SKM-1 (cell line): ENCODE measurements around the gene BSND.

Source experiments
- DNase-seq: peaks from one replicate; lab custom pipeline; 2025; ENCODE audit not compliant: unreplicated experiment; lab: John Stamatoyannopoulos, UW

BSND gene

DNA sequence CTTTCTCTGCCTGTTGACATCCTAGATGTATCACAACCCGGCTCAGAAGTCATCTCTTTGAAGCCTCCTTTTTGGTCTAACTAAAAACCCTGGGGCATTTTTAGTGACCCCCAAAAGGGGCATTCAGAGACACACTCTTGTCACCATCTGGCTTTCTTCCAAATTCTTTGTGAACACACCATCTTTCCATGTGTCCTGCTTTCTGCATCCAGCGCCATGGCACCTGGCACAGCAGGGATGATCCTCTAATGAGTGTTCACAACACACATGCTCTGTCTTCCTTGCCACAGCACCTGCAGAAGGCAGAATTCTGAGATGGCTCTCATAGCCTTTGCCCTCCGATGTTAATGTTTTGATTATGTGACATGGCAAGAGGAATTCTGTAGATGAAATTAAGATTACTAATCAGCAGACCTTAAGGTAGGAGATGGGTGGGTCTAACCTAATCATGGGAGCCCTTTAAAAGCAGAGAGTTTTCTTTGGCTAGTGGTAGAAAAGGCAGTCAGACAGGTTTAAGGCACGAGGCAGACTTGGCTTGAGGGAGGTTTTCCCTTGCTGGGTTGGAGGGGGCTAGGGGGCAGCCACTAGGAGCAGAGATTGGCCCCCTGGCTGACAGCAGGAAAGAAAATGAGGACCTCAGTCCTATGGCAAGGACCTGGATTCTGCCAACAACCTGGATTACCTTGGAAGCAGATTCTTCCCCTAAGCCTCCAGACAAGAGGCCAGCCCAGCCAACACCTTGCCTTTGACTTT, 23.2 kb upstream of the BSND start:
- DNase-seq, result no peak

DNA sequence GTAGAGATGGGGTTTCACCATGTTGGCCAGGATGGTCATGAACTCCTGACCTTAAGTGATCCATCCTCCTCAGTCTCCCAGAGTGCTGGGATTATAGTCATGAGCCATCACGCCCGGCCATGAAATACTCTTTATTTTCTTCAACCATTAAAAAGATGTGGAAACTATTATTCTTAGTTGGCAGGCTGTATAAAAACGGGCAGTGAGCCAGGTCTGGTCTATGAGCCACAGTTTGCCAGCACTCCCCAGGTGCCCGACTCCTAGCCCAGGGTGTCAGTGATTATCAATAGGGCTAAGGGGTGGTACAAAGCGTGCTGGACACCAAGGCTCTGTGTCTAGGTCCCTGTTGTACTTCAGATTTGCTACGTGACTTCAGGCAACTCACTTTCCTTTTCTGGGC, 22.0 kb upstream of the BSND start:
- no peak for DNase-seq

DNA sequence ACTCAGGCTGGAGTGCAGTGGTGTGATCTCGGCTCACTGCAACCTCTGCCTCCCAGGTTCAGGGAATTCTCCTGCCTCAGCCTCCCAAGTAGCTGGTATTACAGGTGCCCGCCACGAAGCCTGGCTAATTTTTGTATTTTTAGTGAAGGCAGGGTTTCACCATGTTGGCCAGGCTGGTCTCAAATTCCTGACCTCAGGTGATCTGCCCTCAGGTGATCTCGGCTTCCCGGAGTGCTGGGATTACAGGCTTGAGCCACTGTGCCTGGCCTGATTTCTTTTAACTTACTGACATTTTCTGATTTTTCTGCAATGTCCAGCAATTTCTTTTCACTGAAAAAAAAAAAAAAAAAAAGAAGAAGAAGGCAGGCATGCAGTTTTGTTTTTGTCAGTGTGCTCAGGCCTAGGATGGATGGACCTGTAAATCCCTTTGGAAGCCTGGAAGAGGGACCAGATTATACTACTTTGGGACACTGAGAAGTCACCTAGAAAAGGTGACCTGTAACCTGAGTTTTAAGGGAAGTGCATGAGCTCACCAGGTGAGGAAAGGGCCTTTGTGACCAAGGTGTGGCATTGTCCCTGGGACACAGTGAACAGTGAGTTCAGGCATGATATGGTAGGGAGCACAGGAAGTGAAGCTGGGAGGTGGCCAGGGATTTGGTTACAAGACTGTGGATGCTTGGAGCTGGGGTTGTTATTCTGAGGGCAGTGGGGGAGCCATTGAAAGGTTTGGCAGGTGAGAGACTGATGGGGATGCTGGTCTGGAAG, 21.0 kb upstream of the BSND start:
- DNase-seq, result no peak

DNA sequence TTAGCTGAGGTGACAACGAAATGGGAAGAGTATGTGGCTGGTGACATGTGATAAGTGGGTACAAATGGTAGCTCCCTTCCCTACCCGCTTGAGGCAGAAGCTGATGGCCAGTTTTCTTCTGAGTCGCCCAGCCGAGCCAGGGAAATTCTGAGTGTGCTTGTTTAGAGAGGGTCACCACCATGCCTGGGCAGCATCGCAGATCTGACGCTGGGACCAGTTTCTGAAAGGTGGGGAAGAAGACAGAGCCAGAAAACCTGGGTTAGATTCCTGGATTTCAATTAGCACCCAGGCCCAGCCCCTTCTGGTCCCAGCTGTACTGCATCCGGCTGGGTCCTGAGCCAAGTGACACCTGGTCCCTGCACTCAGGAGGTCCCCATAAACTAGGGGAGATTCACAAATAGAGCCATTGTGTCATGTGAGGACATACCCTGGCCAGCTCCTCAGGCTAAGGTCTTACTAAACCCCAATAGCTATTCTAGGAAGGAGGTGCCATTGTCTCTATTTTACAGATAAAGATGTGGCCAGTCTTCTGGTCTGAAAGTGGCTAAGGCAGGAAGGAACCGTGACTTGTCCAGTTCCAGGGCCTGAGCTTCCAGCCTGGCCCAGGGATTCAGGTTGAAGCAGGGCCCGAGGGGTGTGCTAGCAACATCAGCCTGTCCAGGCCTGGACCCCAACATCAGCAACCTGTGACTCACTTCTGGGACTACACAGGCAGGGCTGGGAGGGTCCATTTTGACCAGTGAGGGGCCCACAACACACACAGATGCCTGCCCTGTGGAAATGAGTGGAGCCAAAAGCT, 20.0 kb upstream of the BSND start:
- no peak for DNase-seq

DNA sequence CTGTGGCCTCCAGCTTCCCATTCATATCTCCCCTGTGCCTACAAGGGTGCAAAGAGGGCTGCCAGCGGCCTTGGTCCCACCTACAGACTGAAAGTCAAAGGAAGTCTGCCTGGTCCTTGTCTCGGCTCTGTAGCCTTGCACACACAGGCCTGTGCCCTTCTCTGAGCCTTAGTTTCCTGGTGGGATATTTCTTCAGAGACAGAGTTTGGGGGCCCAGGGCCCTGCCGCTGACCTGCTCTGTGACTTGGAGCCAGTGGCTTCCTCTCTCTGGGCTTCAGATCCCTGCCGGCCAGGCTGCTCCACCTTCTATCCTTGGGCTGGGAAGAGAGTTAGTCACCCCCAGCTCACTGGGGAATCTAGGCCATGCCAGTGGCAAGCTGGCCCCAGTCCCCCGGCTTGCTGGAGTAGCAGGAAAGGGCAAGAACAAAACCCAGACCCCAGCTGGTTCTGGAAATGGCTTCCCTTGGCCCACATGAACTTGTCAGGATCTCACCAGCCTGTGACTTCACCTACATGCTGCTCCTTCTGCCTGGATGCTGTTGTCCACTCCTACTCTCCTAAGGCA, 19.3 kb upstream of the BSND start:
- no peak for DNase-seq

DNA sequence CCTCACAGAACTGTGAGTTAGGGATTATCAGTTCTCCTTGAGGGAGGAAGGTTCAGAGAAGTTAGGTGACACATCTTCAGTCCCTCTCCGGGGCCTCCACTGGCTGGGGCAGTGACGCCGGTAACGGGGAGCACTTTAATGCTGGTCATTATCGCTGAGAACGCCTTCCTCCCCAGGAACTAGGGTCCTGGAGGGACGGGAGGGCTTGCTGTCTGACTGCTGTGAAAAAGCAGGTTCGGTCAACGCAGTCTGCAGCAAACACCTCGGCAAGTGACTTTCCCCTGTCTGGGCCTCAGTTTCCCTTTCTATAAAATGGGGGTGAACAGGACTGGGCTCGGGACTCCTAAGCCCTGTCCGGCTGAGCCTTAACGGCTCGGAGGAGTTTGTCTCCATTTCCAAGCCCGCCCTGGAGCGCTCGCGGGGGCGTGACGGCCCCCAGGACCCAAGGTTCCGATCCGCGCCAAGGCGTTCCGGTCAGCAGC, 18.6 kb upstream of the BSND start:
- no peak for DNase-seq

DNA sequence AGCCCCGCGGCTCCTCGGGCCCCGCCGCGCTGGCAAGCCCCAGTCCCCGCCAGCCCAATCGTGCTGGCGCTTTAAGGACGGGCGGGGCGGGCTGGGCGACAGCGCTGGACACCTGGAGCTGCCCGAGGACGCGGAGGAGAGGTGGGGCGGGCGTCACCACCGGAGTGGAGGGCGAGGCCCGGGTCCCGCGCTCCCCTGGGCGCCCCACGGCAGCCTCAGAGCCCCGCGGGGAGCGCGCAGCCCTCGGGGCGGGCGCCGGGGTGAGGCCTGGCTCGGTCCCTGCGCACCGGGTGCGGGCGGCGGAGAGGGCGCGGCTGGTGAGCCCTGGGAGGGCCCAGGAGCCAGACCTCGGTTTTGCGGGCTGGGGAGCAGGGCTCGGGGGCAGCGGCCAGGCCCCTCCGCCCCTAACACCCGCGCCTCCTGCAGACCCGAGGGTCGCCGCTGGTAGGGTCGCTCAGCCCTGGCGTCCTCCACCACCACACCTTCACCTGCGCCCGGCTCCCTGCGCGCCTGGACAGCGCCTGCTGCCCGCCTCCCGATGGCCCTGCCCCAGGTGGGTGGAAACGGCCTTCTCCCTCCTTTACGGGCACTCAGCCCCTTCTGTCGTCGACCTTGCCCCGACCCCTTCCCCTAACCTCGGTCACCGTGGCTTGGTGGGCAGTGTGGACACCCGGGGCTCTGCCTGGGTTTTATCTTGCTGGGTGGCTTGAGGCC, 18.0 kb upstream of the BSND start, which contains the start of gene TMEM61:
TSS of gene TMEM61 (plus strand) at position 101 of the 714 bp plus-strand sequence. CDS start at position 539, 438 bp downstream.
- no peak for DNase-seq

DNA sequence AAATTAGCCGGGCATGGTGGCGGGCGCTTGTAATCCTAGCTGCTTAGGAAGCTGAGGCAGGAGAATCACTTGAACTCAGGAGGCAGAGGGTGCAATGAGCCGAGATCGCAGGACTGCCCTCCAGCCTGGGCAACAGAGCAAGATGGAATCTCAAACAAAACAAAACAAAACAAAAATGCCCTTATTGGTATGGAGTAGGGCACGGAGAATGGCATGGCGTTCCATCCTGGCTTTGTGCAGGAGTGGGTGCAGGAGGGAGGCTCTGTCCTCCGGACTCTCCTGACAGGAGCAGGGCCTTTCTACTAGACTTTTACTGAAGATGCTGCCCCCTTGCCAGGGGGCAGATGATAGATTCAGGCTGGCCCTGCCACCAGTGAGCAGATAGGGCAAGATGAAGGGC, 17.3 kb upstream of the BSND start:
- no peak for DNase-seq

DNA sequence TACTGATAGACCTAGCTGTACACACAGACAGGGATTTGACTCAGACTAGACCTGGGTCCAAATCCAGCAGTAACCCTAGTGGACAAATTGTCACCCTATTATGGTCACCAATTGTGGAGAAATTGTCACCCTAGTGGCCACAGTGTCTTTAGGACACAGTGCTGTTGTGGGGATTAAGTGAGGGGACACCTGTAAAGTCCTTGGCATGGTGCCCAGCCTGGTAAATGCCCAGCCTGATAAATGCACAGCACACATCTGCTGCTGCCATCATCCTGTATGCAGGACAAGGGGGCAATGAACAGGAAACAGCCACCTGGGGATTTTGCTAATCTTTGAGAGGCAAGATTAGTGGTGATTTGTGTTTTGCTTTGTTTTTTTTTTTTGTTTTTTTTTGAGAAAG, 16.0 kb upstream of the BSND start:
- DNase-seq, result no peak

DNA sequence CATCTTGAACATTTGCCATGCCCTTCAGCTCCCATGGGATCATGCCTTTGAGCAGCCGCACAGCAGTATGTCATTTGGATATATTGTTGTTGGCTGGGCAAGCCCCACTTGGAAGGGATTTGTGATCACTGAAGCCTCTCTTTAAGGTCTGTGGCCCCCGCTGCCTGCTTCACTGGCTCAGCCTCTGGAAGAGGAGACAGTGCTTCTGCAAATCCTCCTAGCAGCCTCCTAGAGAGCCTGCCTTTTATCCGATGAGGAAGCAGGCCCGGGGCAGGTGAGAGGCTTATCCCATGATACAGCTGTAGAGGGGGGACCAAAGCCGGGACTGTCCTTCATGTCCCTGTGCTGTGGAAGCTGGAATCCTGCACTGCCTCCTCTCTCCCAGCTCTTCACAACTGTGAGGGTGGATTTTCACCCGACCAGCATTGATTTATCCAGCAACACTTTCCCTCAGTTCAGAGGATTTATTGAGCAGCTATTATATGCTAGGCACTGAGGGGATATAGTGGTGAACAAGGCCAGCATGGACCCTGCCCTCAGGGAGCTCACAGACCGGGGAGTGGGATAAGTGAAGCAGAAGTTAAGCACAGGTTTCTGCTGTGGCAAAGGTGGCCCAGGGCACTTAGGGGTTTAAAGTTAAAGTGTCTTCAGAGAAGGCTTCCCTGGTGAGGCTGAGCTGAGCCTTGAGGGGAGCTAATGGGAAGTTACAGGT, 14.4 kb upstream of the BSND start:
- DNase-seq, result no peak

DNA sequence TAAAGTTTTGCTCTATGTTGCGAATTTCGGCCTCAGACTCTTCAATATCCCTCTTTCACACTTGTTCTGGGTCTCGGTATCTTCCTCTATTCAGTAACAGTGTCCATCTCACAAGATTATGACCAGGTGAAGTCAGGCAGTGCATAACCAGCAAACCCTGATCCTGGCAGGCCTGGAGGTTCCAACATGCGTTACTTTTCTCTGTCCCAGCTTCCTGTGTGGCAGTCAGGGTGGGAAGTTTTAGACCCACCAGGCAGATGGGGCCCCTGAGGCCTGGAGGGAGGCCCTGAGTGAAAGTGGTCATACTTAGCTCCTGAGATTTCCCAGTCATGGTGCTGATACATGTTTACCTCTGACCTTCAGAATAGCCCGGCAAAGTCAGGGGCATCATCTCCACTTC, 13.2 kb upstream of the BSND start:
- no peak for DNase-seq

DNA sequence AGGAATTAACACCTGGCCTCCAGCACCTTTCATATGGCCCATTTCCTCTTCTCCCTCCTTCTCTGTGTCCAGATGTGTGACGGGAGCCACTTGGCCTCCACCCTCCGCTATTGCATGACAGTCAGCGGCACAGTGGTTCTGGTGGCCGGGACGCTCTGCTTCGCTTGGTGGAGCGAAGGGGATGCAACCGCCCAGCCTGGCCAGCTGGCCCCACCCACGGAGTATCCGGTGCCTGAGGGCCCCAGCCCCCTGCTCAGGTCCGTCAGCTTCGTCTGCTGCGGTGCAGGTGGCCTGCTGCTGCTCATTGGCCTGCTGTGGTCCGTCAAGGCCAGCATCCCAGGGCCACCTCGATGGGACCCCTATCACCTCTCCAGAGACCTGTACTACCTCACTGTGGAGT, 12.7 kb upstream of the BSND start:
- DNase-seq, result no peak

DNA sequence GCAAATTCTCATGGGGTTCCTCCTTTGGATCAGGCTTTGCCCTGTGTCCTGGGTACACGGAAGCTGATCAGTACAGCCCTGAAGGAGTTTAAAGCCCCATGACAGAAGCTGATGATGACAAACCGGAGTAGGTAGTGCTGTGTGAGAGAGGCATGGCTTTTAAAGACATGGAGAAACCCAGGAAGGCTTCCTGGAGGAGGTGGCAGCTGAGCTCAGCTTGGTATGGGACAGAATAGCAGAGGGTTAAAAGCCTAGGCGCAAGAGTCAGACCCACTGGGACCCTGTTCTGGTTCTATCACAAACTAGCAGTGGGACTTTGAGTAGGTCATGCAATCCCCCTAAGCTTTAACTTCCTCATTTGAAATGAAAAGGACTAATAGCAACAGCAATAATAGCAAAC, 12.2 kb upstream of the BSND start:
- DNase-seq, result no peak

DNA sequence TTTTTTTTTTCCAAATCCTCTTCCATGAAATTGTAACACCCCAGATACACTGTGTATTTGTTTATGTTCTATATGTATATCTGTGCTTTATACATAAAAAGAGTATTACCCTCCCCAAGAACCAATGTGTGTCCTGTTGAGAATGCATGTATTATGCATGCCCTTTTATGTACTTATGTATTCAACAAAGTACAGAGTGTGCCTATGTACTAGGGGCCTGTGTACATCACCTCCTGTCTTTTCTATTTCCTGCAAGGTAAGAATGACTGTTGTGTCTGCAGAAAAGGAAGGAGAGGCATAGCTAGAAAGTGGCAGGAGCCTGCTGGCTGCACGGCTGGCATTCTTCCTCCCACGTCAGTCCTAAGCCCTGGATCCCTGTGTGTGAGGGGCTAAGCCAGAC, 11.3 kb upstream of the BSND start:
- DNase-seq, result no peak

DNA sequence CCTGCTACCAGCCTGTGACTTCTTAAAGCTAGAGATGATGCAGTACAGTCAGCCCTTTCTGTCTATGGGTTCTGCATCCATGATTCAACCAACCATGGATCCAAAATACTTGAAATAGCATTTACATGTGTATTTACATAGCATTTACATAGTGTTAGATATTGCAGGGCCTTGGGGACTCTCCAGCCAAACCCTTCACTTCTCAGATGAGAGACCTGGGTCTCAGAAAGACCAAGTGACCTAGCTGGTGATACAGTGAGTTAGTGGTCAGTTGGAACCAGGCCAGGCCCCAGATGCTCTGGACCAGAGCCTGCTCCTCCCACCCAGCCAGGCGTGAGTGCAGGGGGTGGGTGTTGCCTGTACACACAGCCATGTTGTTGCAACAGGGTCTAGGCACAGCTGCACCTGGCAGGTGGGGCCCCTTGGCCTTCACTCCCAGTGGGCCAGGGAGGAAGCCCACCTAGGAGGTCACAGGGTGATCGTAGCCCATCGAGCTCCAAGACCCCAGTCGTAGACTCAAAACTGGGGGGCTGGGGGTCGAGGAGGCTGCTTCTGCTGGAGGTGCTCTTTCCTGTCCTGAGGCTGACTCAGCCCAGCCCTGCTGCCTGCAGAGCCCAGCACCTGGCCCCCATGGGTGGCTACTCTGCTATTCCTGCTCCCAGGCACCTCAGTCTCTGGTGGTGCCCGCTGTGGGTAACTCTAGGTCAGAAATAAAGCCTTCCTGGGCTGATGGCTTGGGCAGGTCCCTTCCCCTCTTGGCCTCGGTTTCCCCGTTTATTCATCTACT, 10.6 kb upstream of the BSND start:
- DNase-seq, result no peak

DNA sequence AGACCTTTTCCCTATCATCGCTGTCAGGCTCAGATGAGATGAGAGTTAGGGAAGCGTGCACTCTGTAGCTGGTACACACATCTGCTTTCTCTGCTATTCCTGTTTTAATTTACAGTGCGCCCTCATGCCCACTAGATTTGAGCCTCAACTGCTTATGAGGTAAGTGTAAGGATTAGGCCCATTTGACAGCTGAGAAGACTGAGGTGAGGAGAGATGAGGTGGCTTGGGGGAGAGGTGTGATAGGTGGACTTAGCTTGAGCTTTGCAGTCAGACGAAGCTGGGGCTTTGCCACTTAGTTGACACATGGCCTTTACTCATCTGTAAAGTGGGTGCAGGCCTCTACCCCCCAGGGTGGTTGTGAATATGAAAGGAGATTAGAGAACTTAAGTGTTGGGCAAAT, 9.8 kb upstream of the BSND start:
- no peak for DNase-seq

DNA sequence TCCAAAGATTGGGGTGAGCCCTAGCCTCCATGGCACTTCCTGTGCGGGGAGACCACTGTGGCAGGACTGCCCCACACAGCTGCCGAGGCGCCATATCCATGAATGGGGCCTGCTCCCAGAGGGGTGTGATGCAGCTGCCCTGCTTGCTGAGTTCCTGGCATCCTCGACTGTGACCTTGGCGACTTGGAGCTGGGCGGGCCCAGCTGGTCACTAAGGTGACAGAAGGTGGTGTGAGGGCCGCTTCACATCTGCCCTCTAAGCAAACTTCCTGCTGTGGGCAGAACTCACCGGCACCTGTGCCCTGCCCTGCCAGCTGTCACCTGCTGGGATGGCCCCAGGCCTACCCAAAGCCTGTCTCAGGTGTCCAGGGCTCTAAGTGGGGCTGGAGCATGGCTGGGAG, 9.3 kb upstream of the BSND start:
- DNase-seq, result no peak

DNA sequence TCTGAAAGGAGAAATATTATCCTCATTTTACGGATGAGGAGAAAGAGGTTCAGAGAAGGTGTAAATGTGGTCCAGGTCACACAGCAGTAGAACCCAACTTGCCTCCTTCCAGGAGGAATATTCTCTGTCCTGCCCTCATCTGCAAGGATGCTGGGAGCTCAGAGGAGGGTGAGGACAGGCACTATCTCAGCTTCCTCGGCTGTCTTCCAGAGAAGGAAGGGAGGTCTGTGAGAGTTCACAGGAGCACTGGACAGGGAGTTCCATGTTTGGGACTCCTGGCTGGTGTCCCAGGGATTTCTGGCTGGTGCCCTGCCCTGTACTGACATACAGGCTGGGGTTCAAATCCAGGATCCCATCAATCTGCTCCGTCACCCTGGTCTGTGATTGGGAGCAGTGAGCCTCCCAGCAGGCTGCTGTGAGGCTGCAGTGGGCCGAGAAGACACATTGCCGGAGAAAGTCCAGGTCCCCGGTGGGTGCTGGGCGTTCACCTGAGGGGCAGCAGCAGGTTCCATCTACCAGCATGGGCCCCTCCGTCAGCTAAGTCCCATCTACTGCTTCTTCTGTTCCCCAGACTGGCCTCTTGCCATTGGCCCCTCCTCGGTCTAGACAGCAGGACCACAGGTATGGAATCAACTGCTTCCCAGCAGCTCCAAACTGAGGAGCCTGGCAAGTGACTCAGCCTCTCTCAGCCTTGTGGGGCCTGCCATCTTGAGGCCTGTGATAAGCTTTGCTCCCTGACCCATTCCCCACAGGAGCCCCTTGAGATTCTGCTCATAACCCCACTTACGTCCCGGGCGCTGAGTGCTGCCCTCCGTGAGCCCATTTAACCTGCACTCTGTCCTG, 8.5 kb upstream of the BSND start:
- DNase-seq, result no peak
